ENCODE measurements around the gene GMDS.

DNA sequence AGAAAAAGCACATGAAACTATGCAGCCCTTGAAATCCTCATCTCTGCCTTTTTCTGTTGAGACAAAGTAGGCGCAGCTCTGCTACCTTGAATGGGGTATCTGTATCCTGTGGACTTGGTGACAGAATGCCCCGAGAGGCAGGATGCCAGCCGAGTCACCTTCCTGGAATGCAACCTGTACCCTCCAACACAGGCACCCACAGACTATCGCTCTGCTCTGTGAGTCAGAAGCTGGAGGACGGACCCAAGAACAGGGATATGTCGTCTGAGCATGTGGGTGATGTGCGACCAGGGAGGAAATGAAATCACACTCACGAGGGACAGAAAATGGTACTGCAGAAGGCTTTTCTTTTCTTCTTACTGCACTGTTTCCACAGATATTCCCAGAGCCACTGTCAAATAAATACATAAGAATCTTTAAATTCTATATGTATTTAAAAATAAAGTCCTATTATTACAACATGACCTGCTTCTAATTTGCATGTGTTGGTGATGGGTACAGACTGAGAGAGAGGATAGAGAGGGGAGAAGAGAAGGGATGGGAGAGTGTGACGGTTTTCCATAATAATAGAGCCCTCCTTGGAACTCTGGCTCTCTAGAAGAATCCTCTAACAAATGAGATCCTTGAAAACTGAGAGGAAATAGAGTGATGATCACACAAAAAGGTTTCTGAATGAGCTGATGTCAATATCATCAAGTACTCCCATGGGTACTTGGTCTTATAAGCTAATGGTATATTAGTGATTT, 327.6 kb downstream of the GMDS start:
- no peak for TF ChIP-seq POLR2A (IDR thresholded peaks at IDR 0.05)
- no peak for TF ChIP-seq EP300 (IDR thresholded peaks at IDR 0.05)
- TF ChIP-seq, protein P1, sequence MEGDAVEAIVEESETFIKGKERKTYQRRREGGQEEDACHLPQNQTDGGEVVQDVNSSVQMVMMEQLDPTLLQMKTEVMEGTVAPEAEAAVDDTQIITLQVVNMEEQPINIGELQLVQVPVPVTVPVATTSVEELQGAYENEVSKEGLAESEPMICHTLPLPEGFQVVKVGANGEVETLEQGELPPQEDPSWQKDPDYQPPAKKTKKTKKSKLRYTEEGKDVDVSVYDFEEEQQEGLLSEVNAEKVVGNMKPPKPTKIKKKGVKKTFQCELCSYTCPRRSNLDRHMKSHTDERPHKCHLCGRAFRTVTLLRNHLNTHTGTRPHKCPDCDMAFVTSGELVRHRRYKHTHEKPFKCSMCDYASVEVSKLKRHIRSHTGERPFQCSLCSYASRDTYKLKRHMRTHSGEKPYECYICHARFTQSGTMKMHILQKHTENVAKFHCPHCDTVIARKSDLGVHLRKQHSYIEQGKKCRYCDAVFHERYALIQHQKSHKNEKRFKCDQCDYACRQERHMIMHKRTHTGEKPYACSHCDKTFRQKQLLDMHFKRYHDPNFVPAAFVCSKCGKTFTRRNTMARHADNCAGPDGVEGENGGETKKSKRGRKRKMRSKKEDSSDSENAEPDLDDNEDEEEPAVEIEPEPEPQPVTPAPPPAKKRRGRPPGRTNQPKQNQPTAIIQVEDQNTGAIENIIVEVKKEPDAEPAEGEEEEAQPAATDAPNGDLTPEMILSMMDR (IDR thresholded peaks at IDR 0.05), result no peak

All from ovary (tissue), 3 donors.